22Rv1 (cell line): ENCODE measurements around the gene TMEM31.

Source experiments
- CTCF ChIP-seq: fragments of 450-650 bp; IDR thresholded peaks from 2 replicates; pipeline ENCODE4 v1.5.1; 2017; ENCODE audit warnings: mild to moderate bottlenecking
- ZFX ChIP-seq: fragments of 450-650 bp; IDR thresholded peaks from 2 replicates; pipeline ENCODE4 v1.6.1; 2017; ENCODE audit warnings: antibody characterized with exemption, borderline replicate concordance

GRCh38 chrX:103747163-103747562, 36.5 kb downstream of the TMEM31 start:
- TF ChIP-seq CTCF: no peak
- no peak for TF ChIP-seq ZFX
